H1 (cell line): ENCODE measurements around the gene GPR135. TPM values are rescaled to one million over a fixed set of nuclear protein-coding genes. Genes with fewer than 3 reads are reported as not detected.

Source experiments
- CTCF ChIA-PET: fragments of 300-600 bp; sonication (Branson Sonifier 250); formaldehyde crosslinking; loops from one replicate; lab custom pipeline; 2021; ENCODE audit not compliant: partially characterized antibody; lab: Charles Lee
- POLR2A ChIA-PET: fragments of 300-600 bp; sonication (Branson Sonifier 250); formaldehyde crosslinking; loops from one replicate; lab custom pipeline; 2021; ENCODE audit warnings: inconsistent platforms; ENCODE audit not compliant: partially characterized antibody; lab: Charles Lee
- DNase-seq, 2 experiments: peaks; one replicate each; pipeline versions ENCODE4 v3.0.0 to v3.0.0-alpha.2; 2010 to 2022; ENCODE audit warnings: low spot score in 2 of 2, low read depth in 1 of 2, mixed read lengths in 1 of 2
- FAIRE-seq: peaks from 2 replicates; lab custom pipeline; 2011; peaks lifted over from hg19 to GRCh38; lab: Jason Lieb, UNC
- H2AFZ ChIP-seq: 2 replicates; pipeline ENCODE4 v1.8.1; 2012; ENCODE audit warnings: low read length, inconsistent platforms
- H2AK5ac ChIP-seq: 2 replicates; pipeline ENCODE4 v1.6.1; 2013; ENCODE audit warnings: low read depth, low read length
- H2BK120ac ChIP-seq: replicated peaks from 2 replicates; pipeline ENCODE3; 2013; ENCODE audit warnings: low read depth, low read length, inconsistent platforms
- H2BK12ac ChIP-seq: 2 replicates; pipeline ENCODE4 v1.6.1; 2013; ENCODE audit warnings: low read depth, low read length
- H2BK15ac ChIP-seq: 2 replicates; pipeline ENCODE4 v1.6.1; 2013; ENCODE audit warnings: low read length
- H2BK20ac ChIP-seq: 2 replicates; pipeline ENCODE4 v1.6.1; 2013; ENCODE audit warnings: low read length
- H2BK5ac ChIP-seq: 2 replicates; pipeline ENCODE4 v1.6.1; 2013; ENCODE audit warnings: low read depth, low read length
- H3K14ac ChIP-seq: 2 replicates; pipeline ENCODE4 v1.6.1; 2013; ENCODE audit warnings: inconsistent platforms; ENCODE audit not compliant: insufficient read length
- H3K18ac ChIP-seq: 2 replicates; pipeline ENCODE4 v1.6.1; 2013; ENCODE audit warnings: low read length; ENCODE audit errors: extremely low read depth
- H3K23ac ChIP-seq: 2 replicates; pipeline ENCODE4 v1.6.1; 2013; ENCODE audit warnings: inconsistent platforms; ENCODE audit not compliant: insufficient read length
- H3K23me2 ChIP-seq: 2 replicates; pipeline ENCODE4 v1.6.1; 2013; ENCODE audit warnings: low read depth, low read length
- H3K27ac ChIP-seq: 2 replicates; pipeline ENCODE4 v1.6.1; 2011; ENCODE audit warnings: low read depth, low read length, inconsistent platforms
- H3K27me3 ChIP-seq, 4 experiments: replicated peaks in 1 of 4; 1 replicate in 1 of 4; 2 replicates in 3 of 4; pipeline versions ENCODE4 v1.6.1 to v1.8.1; 2011 to 2013; ENCODE audit warnings: low read length in 3 of 4, mild to moderate bottlenecking in 3 of 4, inconsistent platforms in 2 of 4, mixed read lengths in 2 of 4, moderate library complexity in 1 of 4; ENCODE audit not compliant: control insufficient read depth in 3 of 4, insufficient read depth in 3 of 4; ENCODE audit errors: extremely low read depth in 1 of 4
- H3K36me3 ChIP-seq, 4 experiments: 2 replicates each; pipeline versions ENCODE4 v1.6.1 to v1.8.1; 2011 to 2013; ENCODE audit warnings: mild to moderate bottlenecking in 4 of 4, low read length in 3 of 4, moderate library complexity in 2 of 4, control low read depth in 1 of 4, inconsistent platforms in 1 of 4; ENCODE audit not compliant: insufficient read depth in 4 of 4, control insufficient read depth in 2 of 4
- H3K4ac ChIP-seq: replicated peaks from 2 replicates; pipeline ENCODE3; 2013; ENCODE audit warnings: low read length, low read depth, mixed read lengths, inconsistent platforms; ENCODE audit not compliant: insufficient read length
- H3K4me1 ChIP-seq, 4 experiments: replicated peaks in 1 of 4; 1 replicate in 1 of 4; 2 replicates in 3 of 4; pipeline versions ENCODE4 v1.6.1 to v1.8.1; 2011 to 2013; ENCODE audit warnings: low read length in 3 of 4, inconsistent platforms in 2 of 4, mixed read lengths in 1 of 4; ENCODE audit not compliant: insufficient read depth in 4 of 4, control insufficient read depth in 3 of 4
- H3K4me2 ChIP-seq, 2 experiments: 2 replicates each; pipeline versions ENCODE4 v1.6.1 to v1.8.1; 2011 to 2013; ENCODE audit warnings: low read depth in 2 of 2, low read length in 2 of 2, control low read depth in 1 of 2, inconsistent platforms in 1 of 2, mild to moderate bottlenecking in 1 of 2; ENCODE audit not compliant: insufficient read depth in 1 of 2
- H3K4me3 ChIP-seq, 4 experiments: fragments of 200-600, 300-600 bp in 1 of 4; sonication (generic), shearing (Covaris generic), sonication (Bioruptor Twin) in 1 of 4; 2 replicates each; pipeline versions ENCODE4 v1.5.1 to v1.8.1; 2011 to 2016; ENCODE audit warnings: low read length in 4 of 4, low read depth in 3 of 4, control low read depth in 2 of 4, inconsistent platforms in 2 of 4, mild to moderate bottlenecking in 2 of 4, mixed read lengths in 1 of 4, moderate library complexity in 1 of 4; ENCODE audit not compliant: insufficient read depth in 2 of 4; ENCODE audit errors: extremely low read depth in 1 of 4
- H3K56ac ChIP-seq: replicated peaks from 2 replicates; pipeline ENCODE3; 2013; ENCODE audit warnings: low read depth, mild to moderate bottlenecking, mixed read lengths, low read length, inconsistent platforms; ENCODE audit not compliant: insufficient read length
- H3K79me1 ChIP-seq: 2 replicates; pipeline ENCODE4 v1.6.1; 2013; ENCODE audit warnings: low read depth, low read length, control low read depth
- H3K79me2 ChIP-seq, 2 experiments: 2 replicates each; pipeline versions ENCODE4 v1.6.1 to v1.8.1; 2012 to 2013; ENCODE audit warnings: low read length in 2 of 2, mild to moderate bottlenecking in 2 of 2, inconsistent platforms in 1 of 2; ENCODE audit not compliant: insufficient read depth in 2 of 2, control insufficient read depth in 1 of 2
- H3K9ac ChIP-seq, 4 experiments: replicated peaks in 1 of 4; 1 replicate in 1 of 4; 2 replicates in 3 of 4; pipeline versions ENCODE4 v1.6.1 to v1.8.1; 2011 to 2013; ENCODE audit warnings: low read depth in 3 of 4, low read length in 3 of 4, control low read depth in 2 of 4, mild to moderate bottlenecking in 2 of 4, moderate library complexity in 2 of 4, inconsistent platforms in 1 of 4; ENCODE audit errors: extremely low read depth in 1 of 4
- H3K9me3 ChIP-seq, 2 experiments: 2 replicates each; pipeline versions ENCODE4 v1.6.1 to v1.8.1; 2012 to 2013; ENCODE audit warnings: mild to moderate bottlenecking in 2 of 2, moderate library complexity in 2 of 2, control low read depth in 1 of 2, inconsistent platforms in 1 of 2, low read depth in 1 of 2, low read length in 1 of 2, mixed read lengths in 1 of 2; ENCODE audit not compliant: insufficient read depth in 2 of 2
- H4K20me1 ChIP-seq, 2 experiments: replicated peaks in 1 of 2; 2 replicates each; pipeline versions ENCODE3 to v1.8.1; 2011 to 2013; ENCODE audit warnings: inconsistent platforms in 2 of 2, low read length in 2 of 2, mild to moderate bottlenecking in 1 of 2; ENCODE audit not compliant: insufficient read depth in 2 of 2, control insufficient read depth in 1 of 2
- H4K5ac ChIP-seq: 2 replicates; pipeline ENCODE4 v1.6.1; 2013; ENCODE audit warnings: low read length, low read depth, mixed read lengths, inconsistent platforms; ENCODE audit not compliant: insufficient read length
- H4K8ac ChIP-seq: 2 replicates; pipeline ENCODE4 v1.8.0; 2013; ENCODE audit warnings: mild to moderate bottlenecking, moderate library complexity, low read length, inconsistent platforms; ENCODE audit not compliant: insufficient read depth; ENCODE audit errors: extremely low read depth
- H4K91ac ChIP-seq: replicated peaks from 2 replicates; pipeline ENCODE3; 2013; ENCODE audit warnings: low read length, mixed read lengths, inconsistent platforms; ENCODE audit not compliant: insufficient read length
- BACH1 ChIP-seq: IDR thresholded peaks from 2 replicates; pipeline ENCODE4 v1.6.1; 2012; ENCODE audit warnings: low read length, improper control_type of control experiment
- CBX8 ChIP-seq: fragments of 300-800, 300-1000 bp; sonication (generic); IDR thresholded peaks from 2 replicates; pipeline ENCODE4 v1.7.1; 2016; ENCODE audit warnings: low read depth, low read length, borderline replicate concordance
- CEBPB ChIP-seq: IDR thresholded peaks from 2 replicates; pipeline ENCODE4 v1.6.1; 2012; ENCODE audit warnings: low read depth, low read length
- EP300 ChIP-seq, 2 experiments: IDR thresholded peaks; 1 replicate in 1 of 2; 2 replicates in 1 of 2; pipeline ENCODE4 v1.6.1; 2011 to 2012; ENCODE audit warnings: low read depth in 2 of 2, low read length in 2 of 2, mild to moderate bottlenecking in 2 of 2, borderline replicate concordance in 1 of 2, inconsistent platforms in 1 of 2, moderate library complexity in 1 of 2
- EZH2 ChIP-seq: fragments of 200-600 bp; sonication (generic); IDR thresholded peaks from 2 replicates; pipeline ENCODE4 v1.7.1; 2012; ENCODE audit warnings: low read depth, mild to moderate bottlenecking, moderate library complexity, low read length, inconsistent platforms; ENCODE audit not compliant: severe bottlenecking
- GABPA ChIP-seq: IDR thresholded peaks from 2 replicates; pipeline ENCODE4 v1.6.1; 2011; ENCODE audit warnings: mild to moderate bottlenecking, low read length, moderate library complexity, borderline replicate concordance; ENCODE audit not compliant: insufficient read depth
- HDAC2 ChIP-seq, 2 experiments: fragments of 300-600 bp in 1 of 2; sonication (generic) in 1 of 2; IDR thresholded peaks; 2 replicates each; pipeline ENCODE4 v1.6.1; 2011 to 2012; ENCODE audit warnings: low read depth in 2 of 2, low read length in 2 of 2, mild to moderate bottlenecking in 2 of 2, moderate library complexity in 2 of 2, borderline replicate concordance in 1 of 2, inconsistent platforms in 1 of 2
- RXRA ChIP-seq: IDR thresholded peaks from 2 replicates; pipeline ENCODE4 v1.6.1; 2011; ENCODE audit warnings: low read depth, mild to moderate bottlenecking, low read length, moderate library complexity; ENCODE audit not compliant: insufficient read depth
- SIN3A ChIP-seq, 2 experiments: IDR thresholded peaks in 1 of 2; conservative IDR thresholded peaks in 1 of 2; 2 replicates each; pipeline ENCODE4 v1.6.1; 2011 to 2012; ENCODE audit warnings: low read length in 2 of 2, improper control_type of control experiment in 1 of 2, low read depth in 1 of 2, mild to moderate bottlenecking in 1 of 2
- TAF7 ChIP-seq: optimal IDR thresholded peaks from 2 replicates; pipeline ENCODE3; 2011; ENCODE audit warnings: low read depth, mild to moderate bottlenecking, inconsistent platforms, low read length, moderate library complexity, borderline replicate concordance
- TCF12 ChIP-seq: IDR thresholded peaks from 2 replicates; pipeline ENCODE4 v1.6.1; 2011; ENCODE audit warnings: low read depth, mild to moderate bottlenecking, low read length
- TEAD4 ChIP-seq: IDR thresholded peaks from 2 replicates; pipeline ENCODE4 v1.6.1; 2012; ENCODE audit warnings: low read depth, low read length, inconsistent platforms, mixed read lengths
- WGBS, 2 experiments: shearing (Covaris generic) in 1 of 2; methylation state at CpG; one replicate each; pipeline versions ENCODE4 v1.1.6 to v1.1.7; 2013 to 2015; ENCODE audit warnings: low lambda C conversion rate in 2 of 2, mixed read lengths in 2 of 2, inconsistent platforms in 1 of 2, low coverage in 1 of 2, missing lambda C conversion rate in 1 of 2; ENCODE audit not compliant: insufficient replicate concordance in 2 of 2, insufficient coverage in 1 of 2, insufficient read length in 1 of 2; ENCODE audit errors: extremely low coverage in 1 of 2, missing lambda C conversion rate in 1 of 2; 5-methylcytosine and 5-hydroxymethylcytosine counted together
- polyA plus RNA-seq, 7 experiments: library from polyadenylated mRNA; depleted of rRNA in 3 of 7; stranded (reverse) in 5 of 7; unstranded in 2 of 7; fragments of >200 nt in 5 of 7; fragments of 200-250 nt in 2 of 7; gene quantifications; 1 replicate in 5 of 7; 2 replicates in 1 of 7; 4 replicates in 1 of 7; pipeline versions ENCODE4 v1.2.1 to v1.2.3, GENCODE V29; 2011 to 2013; ENCODE audit warnings: missing spikeins in 2 of 7, mixed read lengths in 2 of 7
- total RNA-seq: library from RNA; stranded (reverse); fragmentation: NEBNext Ultra II Directional; extraction: Animal tissue kit (Norgen Biotek cat#: 25700); gene quantifications from 2 replicates; pipeline ENCODE4 v1.2.1, GENCODE V29; 2021
- TF ChIP-seq, protein P1 (sequence below): IDR thresholded peaks from 2 replicates; pipeline ENCODE4 v1.6.1; 2012; ENCODE audit warnings: inconsistent platforms

The GPR135 gene
- total and polyA plus RNA-seq, 2 of the 8 experiments (the other 6 are each of a cell fraction or from before 2014, with no cell fraction given) = 0.48 to 1.1 TPM

- Histone ChIP-seq H4K20me1 (no peaks in the 10 kb centered on the region), H3K23me2 (no peaks in the 10 kb centered on the region), H2BK5ac (no peak overlapping the region), H3K56ac (no peak overlapping the region), H3K4ac (no peak overlapping the region), H3K9ac (no peak overlapping the region), H3K79me2 (no peaks in the 10 kb centered on the region), H2BK15ac (no peak overlapping the region), H2AFZ (no peak overlapping the region), H3K23ac (no peak overlapping the region), H4K5ac (no peak overlapping the region), H3K9me3 (no peaks in the 10 kb centered on the region), H3K14ac (no peak overlapping the region), H3K18ac (no peak overlapping the region), H4K91ac (no peak overlapping the region), H3K36me3 (no peaks in the 10 kb centered on the region), H2AK5ac (no peak overlapping the region), H3K4me2 (no peak overlapping the region), H3K79me1 (no peaks in the 10 kb centered on the region), H3K4me3 (no peak overlapping the region), H3K4me1 (no peaks in the 10 kb centered on the region), H2BK20ac (no peak overlapping the region), H3K27me3 (no peaks in the 10 kb centered on the region), H2BK12ac (no peak overlapping the region), H3K27ac (no peak overlapping the region), H2BK120ac (no peak overlapping the region), H4K8ac (no peak overlapping the region)
- WGBS, 2 experiments = 85% methylated on average over 1 of the region's 1 CpG; no CpG with 5 or more reads in 1 of the 2 experiments
- no peak for DNase-seq
- no peak for FAIRE-seq
- POLR2A ChIA-PET = no interaction called here
- CTCF ChIA-PET = interaction anchor here (1.0 to 2.1 kb wide), 5 partner anchors 13 to 817 kb away, joined by 3 to 8 read pairs (median 4); no protein-coding TSS in a partner anchor
- TF ChIP-seq CBX8 (no peak), HDAC2 (IDR thresholded peaks at IDR 0.05; ENCODE audit: borderline replicate concordance in 1 of 2, low read depth in 2 of 2, low read length in 2 of 2) (no peak), EP300 (IDR thresholded peaks at IDR 0.05; ENCODE audit: borderline replicate concordance in 1 of 2, low read depth in 2 of 2, low read length in 2 of 2) (no peak), TEAD4 (no peak), TAF7 (no peak), RXRA (no peak), GABPA (no peak), EZH2 (no peak), BACH1 (no peak), CEBPB (no peak), SIN3A (conservative IDR thresholded peaks at IDR 0.05 in 1 of 2, IDR thresholded peaks at IDR 0.05 in 1 of 2; ENCODE audit: low read depth in 1 of 2, low read length in 2 of 2) (no peak), TCF12 (no peak)
- TF ChIP-seq, protein P1, sequence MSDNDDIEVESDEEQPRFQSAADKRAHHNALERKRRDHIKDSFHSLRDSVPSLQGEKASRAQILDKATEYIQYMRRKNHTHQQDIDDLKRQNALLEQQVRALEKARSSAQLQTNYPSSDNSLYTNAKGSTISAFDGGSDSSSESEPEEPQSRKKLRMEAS = no peak
Observed at GRCh38 chr14:59438195-59438647, 27.0 kb downstream of the GPR135 start.
